GM18519 (cell line): ENCODE results near the gene OSGIN1.

Source experiments
- ATAC-seq: cut with Tn5 transposase; IDR thresholded peaks from one replicate; pipeline ENCODE4 v1.9.1; 2021; ENCODE audit warnings: mild to moderate bottlenecking, moderate library complexity; ENCODE audit not compliant: unreplicated experiment, low FRiP score

The OSGIN1 gene

GRCh38 chr16:83956336-83957289 lies 3.6 kb downstream of the OSGIN1 start:
- no peak for ATAC-seq

DNA sequence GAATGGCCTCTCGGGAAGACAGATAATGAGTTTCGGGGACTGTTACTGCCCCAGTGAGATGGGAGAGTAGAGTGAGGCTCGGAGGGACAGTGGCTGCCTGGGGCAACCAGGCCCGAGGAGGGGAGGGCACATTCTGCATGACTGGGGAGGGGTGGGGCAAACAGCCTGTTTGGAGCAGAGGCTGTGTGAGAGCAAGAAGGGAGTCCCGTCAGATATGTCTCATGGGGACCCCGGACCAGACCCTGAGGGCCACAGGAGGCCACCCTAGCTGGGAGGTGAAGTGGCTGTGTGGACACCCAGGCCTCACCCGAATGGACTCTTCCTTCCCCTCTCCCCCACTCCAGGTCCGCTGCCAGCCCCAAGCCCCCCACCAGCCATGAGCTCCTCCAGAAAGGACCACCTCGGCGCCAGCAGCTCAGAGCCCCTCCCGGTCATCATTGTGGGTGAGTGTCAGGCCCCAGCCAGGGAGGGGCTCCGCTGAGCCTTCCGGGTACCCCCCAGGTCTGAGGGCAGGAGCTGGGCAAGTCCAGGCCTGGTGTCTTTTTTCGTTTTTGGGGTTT lies 4.3 kb downstream of the OSGIN1 start:
- no peak for ATAC-seq

GRCh38 chr16:83958137-83958845 lies 5.3 kb downstream of the OSGIN1 start:
- no peak for ATAC-seq

DNA sequence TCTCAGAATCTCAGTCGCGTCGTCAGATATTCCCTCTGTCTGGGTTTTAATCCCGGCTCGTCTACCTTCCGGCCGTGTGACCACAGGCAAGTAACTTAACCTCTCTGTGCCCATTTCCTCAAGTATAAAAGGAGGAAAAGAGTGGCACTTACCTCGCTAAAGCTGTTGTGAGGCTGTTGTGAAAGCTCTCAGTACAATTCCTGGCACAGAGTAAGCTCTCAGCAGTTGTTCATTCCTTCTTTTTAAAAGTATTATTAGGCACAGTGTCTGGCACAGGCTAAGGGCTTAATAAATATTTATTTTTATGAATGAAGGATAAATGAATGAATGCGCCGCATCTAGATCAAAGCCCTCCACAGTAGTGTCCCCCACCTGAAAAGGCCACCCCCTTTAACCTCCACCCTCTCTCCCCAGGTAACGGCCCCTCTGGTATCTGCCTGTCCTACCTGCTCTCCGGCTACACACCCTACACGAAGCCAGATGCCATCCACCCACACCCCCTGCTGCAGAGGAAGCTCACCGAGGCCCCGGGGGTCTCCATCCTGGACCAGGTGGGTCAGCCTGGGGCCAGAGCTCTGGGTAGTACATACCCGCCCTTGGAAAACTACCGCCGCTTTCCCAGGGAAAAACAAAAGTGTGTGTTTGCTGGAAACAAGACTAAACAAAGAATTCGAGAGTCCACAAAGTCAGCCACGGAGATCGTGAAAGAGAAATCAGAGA lies 6.0 kb downstream of the OSGIN1 start:
- ATAC-seq, result no peak

- no peak for ATAC-seq
Observed at GRCh38 chr16:83959656-83960434, 6.8 kb downstream of the OSGIN1 start.

DNA sequence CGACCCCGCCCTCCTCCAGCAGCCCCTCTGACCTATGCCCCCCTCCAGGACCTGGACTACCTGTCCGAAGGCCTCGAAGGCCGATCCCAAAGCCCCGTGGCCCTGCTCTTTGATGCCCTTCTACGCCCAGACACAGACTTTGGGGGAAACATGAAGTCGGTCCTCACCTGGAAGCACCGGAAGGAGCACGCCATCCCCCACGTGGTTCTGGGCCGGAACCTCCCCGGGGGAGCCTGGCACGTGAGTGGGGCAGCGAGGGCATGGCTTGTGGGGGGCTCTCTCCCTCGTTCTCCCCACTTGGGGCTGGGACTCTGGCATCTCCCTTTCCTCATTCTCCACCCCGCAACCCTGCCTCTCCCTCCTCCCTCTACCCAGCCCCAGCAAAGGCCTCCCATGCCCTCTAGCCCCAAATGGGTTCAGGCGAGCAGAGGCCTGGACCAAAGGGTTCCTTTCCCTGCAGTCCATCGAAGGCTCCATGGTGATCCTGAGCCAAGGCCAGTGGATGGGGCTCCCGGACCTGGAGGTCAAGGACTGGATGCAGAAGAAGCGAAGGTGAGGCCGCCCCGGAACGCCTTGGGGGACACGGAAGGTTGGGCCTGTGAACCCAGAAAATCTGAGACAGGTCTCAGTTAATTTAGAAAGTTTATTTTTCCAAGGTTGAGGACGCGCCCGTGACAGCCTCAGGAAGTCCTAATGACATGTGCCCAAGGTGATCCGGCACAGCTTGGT lies 7.6 kb downstream of the OSGIN1 start:
- no peak for ATAC-seq

DNA sequence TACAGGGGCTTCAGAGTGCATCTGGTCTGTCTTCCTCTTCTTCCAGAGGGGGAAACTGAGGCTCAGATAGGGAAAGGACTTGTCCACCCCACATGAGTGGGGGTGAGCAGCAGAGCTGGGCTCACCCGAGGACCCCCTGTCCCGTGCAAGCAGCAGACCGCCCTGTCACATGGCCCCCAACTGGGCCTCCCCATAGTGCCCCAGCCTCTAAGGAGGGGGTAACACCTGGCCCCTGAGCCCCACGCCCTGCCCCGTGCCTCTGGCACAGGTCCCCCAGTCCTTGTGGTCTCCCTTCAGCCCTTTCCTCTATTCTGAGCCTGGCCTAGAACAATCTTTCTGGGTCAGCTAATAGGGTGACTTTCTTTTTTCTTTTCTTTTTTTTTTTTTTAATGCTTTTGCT lies 8.6 kb downstream of the OSGIN1 start:
- no peak for ATAC-seq

GRCh38 chr16:83963277-83964119 lies 10.5 kb downstream of the OSGIN1 start:
- ATAC-seq, result no peak

DNA sequence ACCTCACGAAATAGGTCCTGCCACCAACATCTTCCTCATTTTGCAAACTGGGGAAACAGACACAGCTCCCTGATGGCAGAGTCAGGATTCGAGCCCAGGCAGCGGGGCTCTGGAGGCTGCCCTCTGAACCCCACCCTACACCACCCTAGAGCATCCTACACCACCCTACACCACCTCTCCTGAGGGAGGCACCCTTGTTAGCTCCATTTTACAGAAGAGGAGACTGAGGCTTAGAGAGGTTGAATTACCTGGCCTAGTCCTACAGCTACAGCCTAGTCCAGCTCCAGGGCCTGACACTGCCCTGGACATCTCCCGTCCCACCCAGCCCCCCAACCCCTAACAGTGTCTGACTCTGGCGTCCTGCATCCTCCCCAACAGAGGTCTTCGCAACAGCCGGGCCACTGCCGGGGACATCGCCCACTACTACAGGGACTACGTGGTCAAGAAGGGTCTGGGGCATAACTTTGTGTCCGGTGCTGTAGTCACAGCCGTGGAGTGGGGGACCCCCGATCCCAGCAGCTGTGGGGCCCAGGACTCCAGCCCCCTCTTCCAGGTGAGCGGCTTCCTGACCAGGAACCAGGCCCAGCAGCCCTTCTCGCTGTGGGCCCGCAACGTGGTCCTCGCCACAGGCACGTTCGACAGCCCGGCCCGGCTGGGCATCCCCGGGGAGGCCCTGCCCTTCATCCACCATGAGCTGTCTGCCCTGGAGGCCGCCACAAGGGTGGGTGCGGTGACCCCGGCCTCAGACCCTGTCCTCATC lies 11.8 kb downstream of the OSGIN1 start:
- no peak for ATAC-seq

DNA sequence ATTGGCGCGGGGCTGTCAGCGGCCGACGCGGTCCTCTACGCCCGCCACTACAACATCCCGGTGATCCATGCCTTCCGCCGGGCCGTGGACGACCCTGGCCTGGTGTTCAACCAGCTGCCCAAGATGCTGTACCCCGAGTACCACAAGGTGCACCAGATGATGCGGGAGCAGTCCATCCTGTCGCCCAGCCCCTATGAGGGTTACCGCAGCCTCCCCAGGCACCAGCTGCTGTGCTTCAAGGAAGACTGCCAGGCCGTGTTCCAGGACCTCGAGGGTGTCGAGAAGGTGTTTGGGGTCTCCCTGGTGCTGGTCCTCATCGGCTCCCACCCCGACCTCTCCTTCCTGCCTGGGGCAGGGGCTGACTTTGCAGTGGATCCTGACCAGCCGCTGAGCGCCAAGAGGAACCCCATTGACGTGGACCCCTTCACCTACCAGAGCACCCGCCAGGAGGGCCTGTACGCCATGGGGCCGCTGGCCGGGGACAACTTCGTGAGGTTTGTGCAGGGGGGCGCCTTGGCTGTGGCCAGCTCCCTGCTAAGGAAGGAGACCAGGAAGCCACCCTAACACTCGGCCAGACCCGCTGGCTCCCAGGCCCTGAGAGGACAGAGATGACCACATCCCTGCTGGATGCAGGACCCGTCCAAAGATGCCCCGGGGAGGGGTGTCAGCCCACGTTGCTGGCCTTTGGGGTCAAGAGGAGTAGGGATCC lies 12.6 kb downstream of the OSGIN1 start:
- no peak for ATAC-seq

DNA sequence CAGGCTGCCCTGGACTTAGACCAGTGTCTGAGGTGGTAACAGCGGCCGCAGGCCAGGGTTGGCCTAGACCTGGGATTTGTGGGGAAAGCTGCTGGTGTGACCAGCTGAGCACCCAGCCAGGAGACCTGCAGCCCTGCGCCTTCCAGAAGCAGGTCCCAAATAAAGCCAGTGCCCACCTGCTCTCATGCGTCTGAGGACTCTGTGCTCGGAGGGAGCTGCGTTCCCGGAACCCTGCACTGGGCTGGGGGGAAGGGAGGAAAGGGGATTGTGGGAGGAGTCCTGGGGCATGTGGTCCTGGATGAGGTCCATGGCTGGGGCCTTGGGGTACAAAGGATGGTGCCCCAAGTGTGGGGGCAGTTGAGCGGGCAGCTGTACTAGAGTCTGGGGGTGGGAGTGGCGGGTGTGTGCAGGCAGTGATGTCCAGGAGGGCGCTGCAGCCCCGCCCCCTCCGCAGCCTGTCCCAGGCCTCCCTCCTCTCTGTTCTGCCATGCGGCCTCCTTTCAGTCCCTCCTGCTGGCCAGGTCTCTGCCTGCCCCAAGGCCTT lies 13.2 kb downstream of the OSGIN1 start:
- ATAC-seq, result no peak

DNA sequence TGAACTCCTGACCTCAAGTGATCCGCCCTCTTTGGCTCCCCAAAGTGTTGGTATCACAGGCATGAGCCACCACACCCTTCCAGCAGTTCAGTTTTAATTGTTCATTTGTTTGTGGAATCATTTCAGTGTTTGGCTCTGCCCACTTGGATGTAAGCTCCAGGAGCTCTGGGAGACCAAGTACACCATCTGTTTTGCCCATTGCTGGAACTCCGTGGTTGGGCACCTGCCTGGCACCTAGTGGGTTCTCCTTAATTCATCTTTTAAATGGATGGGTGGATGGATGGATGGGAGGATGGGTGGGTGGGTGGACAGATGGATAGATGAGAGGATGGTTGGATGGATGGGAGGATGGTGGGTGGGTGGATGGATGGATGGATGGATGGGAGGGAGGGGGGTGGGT lies 14.1 kb downstream of the OSGIN1 start:
- ATAC-seq, result no peak

- ATAC-seq, result no peak
Observed at GRCh38 chr16:83967838-83968305, 14.8 kb downstream of the OSGIN1 start, which contains the start of gene NECAB2. Gene NECAB2, plus strand, starts transcription at chr16:83968244. Its CDS starts 405 bp downstream, at chr16:83968649.

DNA sequence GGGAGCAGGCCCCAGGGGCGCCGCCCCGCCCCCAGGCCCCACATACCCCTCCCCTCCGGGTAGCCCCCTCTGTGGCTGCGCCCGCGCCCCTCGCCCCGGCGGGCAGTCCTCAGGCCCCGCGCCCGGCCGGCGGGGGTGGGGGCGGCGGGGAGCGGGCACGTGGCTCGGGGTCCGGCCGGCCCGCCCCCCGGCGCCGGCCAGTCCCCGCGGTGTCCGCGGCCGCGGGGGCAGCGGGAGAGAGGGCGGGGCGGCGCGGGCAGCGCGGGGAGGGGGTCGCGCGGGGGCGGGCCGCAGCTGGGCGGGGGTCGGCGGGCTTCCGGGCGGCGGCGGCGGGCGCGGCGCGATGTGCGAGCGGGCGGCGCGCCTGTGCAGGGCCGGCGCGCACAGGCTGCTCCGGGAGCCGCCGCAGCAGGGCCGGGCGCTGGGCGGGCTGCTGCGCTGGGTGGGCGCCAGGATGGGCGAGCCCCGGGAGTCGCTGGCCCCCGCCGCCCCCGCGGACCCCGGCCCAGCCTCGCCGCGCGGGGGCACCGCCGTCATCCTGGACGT lies 15.3 kb downstream of the OSGIN1 start:
- no peak for ATAC-seq

GRCh38 chr16:83968891-83969649 lies 16.0 kb downstream of the OSGIN1 start:
- no peak for ATAC-seq
